SU-DHL-6 (cell line): ENCODE data around the gene FBXO15.

Experiments
- CTCF ChIP-seq: fragments of 200-600 bp; sonication (generic); IDR thresholded peaks from one replicate; pipeline ENCODE4 v1.5.1; 2017; ENCODE audit warnings: antibody characterized with exemption, mild to moderate bottlenecking, low read length, moderate library complexity; ENCODE audit not compliant: insufficient read depth, poor library complexity, severe bottlenecking
- EZH2phosphoT487 ChIP-seq: fragments of 200-600 bp; sonication (generic), shearing (Covaris generic); conservative IDR thresholded peaks from 2 replicates; pipeline ENCODE4 v1.6.1; 2018; ENCODE audit warnings: mild to moderate bottlenecking, antibody characterized with exemption, low read length, moderate library complexity, mixed read lengths

DNA sequence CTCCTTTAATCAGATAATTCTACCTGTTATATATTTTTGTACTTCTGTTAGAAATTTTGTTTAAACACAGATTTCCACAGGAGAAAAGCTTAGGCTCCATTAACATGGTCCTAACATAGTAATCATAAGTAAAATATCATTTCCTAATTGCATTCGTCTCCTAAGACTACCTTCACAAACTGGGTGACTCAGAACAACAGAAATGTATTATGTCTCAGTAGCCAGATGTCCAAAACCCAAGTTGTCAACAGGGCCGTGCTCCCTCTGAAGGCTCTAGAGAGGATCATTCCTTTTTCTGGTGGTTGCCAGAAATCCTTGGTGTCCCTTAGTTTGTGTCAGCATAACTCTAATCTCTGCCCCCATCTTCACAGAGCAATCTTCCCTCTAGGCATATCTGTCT is 5.4 kb downstream of the FBXO15 start:
- no peak for TF ChIP-seq CTCF
- no peak for TF ChIP-seq EZH2phosphoT487
